Ammon's horn (tissue), 1 donor: Measurements from ENCODE around the gene NAPSA.

Source experiments
- DNase-seq: peaks from one replicate; pipeline ENCODE4 v3.0.0-alpha.2; 2016; ENCODE audit warnings: low spot score

The NAPSA gene

GRCh38 chr19:50314724-50315708 is 50.4 kb downstream of the NAPSA start:
- DNase-seq = no peak

- no peak for DNase-seq
Measured at GRCh38 chr19:50313812-50314536, 51.5 kb downstream of the NAPSA start.

GRCh38 chr19:50312967-50313811 is 52.2 kb downstream of the NAPSA start:
- no peak for DNase-seq

- DNase-seq = no peak
Measured at GRCh38 chr19:50311723-50312635, 53.5 kb downstream of the NAPSA start.

- no peak for DNase-seq
Measured at GRCh38 chr19:50310759-50311465, 54.5 kb downstream of the NAPSA start.

GRCh38 chr19:50309396-50310125 is 55.9 kb downstream of the NAPSA start:
- no peak for DNase-seq

GRCh38 chr19:50308991-50309390 is 56.4 kb downstream of the NAPSA start:
- DNase-seq = no peak
